ENCODE data around the gene IRGC. TPM values are rescaled to one million over a fixed set of nuclear protein-coding genes. Genes with fewer than 3 reads are reported as not detected.
"Not testable (repeated sequence)": the region's sequence is repeated elsewhere in the genome, so short reads cannot be mapped to it uniquely, and the experiment has no call there.

The IRGC gene
- not detected for polyA plus RNA-seq (ENCODE audit: insufficient read length in 3 of 3)
- long read RNA-seq, donor 1: 0 reads
- long read RNA-seq, donor 2: 0 reads
- long read RNA-seq, donor 3: 0 reads
- long read RNA-seq, donor 4: 0 reads
- long read RNA-seq, donor 5: 0 reads
- long read RNA-seq, donor 6: 0 reads
- long read RNA-seq, donor 7: 0 reads
- long read RNA-seq, donor 8: 0 reads
- long read RNA-seq, donor 9: 0 reads
- long read RNA-seq, donor 10: 0 reads
- long read RNA-seq, donor 11: 0 reads
- long read RNA-seq, donor 12: 0 reads
- long read RNA-seq, donor 13: 0 reads
- long read RNA-seq, donor 14: 0 reads
- long read RNA-seq, donor 15: 0 reads
- long read RNA-seq, donor 16, partial matches to known transcripts: 55 of 71 reads
- long read RNA-seq, donor 16, other reads (novel, unspliced or antisense): 16 of 71 reads

DNA sequence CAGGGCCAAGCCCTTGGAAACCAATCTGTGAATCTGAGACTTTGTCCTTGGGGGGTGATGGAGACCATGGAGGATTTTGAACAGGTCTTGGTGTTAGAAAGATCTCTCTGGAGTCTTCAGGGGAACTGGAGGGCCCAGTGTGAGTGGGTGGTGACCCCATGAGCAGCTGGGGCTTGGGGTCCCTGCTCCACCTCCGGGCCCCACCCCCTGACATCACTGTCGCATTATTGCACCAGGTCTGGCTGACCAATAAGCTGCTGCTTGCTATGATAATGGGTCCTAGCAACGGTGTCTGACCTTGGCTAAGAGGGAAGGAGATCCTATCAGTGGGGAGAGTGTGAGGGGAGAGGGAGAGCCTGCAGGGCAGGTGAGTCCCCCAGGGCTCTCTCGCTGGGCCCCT is at the start of gene IRGC:
Gene IRGC, plus strand, starts transcription at position 301 of the 400 bp plus-strand sequence. CDS start 2,483 bp downstream, outside the sequence.
- DNase-seq (ENCODE audit: extremely low read depth in 1 of 11, low read depth in 9 of 11, low spot score in 4 of 11): no peak

DNA sequence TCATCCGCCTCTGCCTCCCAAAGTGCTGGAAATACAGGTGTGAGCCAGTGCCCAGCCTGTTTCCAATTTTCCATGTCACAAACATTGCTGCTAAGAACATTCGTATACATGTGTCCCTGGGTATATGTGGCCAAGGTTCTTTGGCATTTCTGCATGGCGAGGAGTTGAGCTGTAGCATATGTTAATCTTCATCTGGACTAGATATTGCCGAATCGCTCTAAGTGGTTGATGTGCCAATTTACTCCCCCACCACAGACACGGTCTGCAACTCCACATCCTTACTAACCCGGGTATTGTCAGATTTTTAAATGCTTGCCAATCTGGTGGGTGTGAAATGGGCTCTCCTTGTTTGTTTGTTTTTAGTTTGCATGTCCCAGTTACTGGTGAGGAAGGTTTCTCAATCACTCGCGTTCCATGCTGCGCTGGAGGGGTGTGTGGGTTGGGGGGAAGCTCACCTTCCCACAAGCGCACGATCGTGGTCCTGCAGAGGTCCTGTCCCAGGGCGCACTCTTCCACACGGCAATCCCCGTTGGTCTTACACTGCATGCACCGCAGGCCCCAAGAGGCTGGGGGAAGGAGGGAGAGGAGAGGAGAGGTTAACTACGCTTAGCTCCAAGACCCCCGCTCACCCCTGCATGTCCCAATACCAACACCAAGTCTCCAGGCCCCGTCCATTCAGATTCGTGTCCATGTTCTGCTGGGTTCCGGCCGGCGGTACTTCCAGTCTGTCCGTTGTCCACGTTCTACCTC is 48.6 kb upstream of the IRGC start:
- no peak for DNase-seq (ENCODE audit: extremely low read depth in 1 of 11, low read depth in 9 of 11, low spot score in 4 of 11)

DNA sequence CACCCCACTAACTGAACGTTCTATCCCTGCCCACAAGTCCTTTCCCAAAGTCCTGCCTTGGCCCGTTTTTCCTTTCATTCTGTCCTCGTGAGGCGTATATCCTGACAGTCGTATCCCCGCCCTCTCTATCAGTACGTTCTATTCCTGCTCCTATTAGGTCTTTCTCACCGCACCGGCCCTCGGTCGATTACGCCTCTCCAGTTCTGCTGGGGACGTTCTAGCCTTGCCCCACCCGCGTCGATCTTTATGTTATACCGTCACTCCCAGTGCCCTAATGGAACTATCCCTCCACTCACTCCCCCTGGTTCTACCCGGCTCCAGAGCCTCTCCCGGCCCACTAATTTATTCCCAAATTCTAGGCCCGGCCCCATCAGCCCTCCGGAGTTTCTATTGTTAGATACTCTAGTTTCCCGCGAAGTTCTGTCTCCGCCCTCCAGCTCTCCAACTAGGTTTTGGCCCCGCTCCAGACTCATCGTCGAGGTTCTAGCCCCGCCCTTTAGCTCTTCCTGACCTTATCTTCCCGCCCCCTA is 47.9 kb upstream of the IRGC start:
- no peak for DNase-seq (ENCODE audit: extremely low read depth in 1 of 11, low read depth in 9 of 11, low spot score in 4 of 11)

DNA sequence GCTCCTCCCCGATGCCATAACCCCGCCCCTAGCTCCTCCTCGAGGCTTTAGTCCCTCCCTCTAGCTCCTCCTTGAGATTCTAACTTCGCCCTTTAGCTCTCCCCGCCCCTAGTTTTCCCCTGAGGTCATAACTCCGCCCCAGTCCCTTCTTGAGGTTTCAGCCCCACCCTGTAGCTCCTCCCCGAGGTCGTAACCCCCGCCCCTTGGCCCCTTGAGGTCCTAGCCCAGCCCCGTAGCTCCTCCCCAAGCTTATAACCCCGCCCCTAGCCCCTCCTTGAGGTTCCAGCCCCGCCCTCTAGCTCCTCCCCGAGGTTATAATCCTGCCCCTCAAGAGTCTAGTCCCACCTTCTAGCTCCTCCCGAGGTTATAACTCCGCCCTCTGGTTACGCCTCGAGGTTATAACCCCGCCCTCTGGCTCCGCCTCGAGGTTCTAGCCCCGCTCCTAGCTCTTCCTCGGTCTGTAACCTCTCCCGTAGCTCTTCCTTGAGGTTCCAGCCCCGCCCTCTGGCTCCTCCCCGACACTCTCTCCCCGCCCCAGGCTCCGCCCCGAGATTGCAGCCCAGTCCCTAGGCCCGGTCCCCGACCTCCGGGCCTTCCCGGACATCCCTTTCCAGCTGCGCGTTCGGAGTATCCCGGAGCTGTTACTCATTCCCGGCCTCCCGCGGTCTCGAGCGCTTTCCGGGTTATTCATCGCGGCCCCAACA is 47.3 kb upstream of the IRGC start:
- DNase-seq (ENCODE audit: extremely low read depth in 1 of 11, low read depth in 9 of 11, low spot score in 4 of 11): peak; percentile 89 to 95 (median 93)

DNA sequence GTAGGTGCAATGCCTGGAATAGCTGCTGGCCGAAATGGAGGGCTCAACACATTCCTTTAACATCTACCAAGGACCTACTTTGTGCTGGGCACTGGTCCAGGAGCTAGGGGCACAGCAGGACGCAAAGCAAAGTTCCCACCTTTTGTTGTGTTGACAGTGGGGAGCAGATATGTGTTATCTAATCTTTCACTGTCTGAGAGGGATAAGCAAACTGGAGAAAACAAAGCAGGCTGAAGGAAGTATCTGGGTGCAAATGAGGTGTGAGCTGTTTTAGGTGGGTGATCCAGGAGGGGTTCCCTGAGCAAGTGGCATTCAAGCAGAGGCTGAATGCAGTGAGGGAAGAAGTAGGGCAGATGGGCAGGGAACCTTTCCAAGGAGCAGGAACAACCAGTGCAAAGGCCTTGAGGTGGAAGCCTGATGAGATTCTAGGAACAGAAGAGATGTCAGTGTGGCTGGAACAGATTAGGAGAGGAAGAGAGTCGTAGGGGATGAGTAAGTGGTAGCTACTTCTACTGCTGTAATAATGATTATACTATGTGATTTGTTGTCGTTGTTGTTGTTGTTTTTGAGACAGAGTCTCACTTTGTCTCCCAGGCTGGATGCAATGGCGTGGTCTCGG is 43.7 kb upstream of the IRGC start:
- DNase-seq (ENCODE audit: extremely low read depth in 1 of 11, low read depth in 9 of 11, low spot score in 4 of 11): no peak

- no peak for DNase-seq (ENCODE audit: extremely low read depth in 1 of 11, low read depth in 9 of 11, low spot score in 4 of 11)
These were observed 42.2 kb upstream of the IRGC start for GRCh38 chr19:43673637-43674036.

- DNase-seq (ENCODE audit: extremely low read depth in 1 of 11, low read depth in 9 of 11, low spot score in 4 of 11): no peak
These were observed 41.7 kb upstream of the IRGC start for GRCh38 chr19:43674183-43674582.

DNA sequence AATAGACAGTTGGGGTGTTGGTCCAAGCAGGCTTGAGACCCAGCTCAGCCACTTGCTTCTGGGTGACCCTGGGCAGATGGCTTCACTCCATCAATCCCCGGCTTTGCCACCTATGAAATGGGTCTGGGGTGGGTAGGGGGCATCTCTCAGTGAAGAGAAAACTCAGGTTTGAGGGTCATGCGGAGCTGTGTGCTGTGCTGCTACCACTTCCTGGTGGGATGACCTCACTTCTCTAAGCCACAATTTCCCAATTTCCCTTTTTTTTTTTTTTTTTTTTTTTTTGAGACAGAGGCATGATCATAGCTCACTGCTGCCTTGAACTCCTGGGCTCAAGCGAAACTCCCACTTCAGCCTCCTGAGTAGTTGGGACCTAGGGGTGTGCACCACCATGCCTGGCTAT is 41.3 kb upstream of the IRGC start:
- DNase-seq (ENCODE audit: extremely low read depth in 1 of 11, low read depth in 9 of 11, low spot score in 4 of 11): no peak

- DNase-seq (ENCODE audit: extremely low read depth in 1 of 11, low read depth in 9 of 11, low spot score in 4 of 11): no peak
These were observed 40.5 kb upstream of the IRGC start for GRCh38 chr19:43675269-43675879.

DNA sequence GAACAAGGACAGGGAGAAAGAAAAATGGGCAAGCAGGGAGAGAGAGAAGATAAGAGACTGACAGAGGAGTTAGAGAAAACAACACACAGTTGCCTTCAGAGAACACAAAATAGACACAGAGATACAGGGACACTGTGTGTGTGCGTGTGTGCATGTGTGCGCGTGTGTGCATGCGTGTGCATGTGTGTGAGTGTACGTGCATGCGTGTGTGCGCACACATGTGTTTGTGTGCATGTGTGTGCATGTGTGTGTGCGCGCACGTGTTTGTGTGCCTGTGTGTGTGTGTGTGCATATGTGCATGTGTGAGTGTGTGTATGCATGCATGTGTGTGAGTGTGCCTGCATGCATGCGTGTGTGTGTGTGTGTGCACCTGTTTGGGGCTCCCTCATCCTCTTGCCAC is 40.0 kb upstream of the IRGC start:
- DNase-seq (ENCODE audit: extremely low read depth in 1 of 11, low read depth in 9 of 11, low spot score in 4 of 11): no peak

DNA sequence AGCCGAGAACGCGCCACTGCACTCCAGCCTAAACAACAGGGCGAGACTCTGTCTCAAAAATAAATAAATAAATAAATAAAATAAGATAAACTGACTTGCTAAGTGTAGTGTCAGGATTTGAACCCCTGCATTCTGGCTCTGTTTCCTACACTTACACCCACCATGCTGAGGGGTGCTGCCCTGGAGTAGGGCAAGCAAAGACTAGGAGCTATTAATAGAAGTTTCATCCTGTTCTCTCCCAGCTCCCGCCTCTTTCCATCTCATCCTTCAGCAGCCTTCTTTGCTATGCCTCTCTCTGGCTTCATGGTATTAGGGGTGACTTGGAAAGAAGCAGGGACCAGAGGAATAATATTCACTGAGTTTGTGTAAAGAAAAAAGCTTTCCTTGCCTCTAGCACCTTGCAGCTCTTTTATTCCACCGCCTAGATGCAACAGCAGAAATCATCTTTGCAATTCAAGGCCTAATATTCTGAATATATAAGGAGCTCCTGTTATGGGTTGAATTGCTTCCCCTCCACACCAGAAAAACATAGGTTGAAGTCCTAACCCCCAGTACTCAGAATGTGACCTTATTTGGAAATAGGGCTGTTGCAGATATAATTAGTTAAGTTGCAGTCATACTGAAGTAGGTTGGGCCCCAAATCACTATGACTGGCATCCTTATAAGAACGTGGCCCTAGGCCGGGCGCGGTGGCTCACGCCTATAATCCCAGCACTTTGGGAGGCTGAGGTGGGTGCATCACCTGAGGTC is 37.2 kb upstream of the IRGC start:
- DNase-seq (ENCODE audit: extremely low read depth in 1 of 11, low read depth in 9 of 11, low spot score in 4 of 11): no peak

DNA sequence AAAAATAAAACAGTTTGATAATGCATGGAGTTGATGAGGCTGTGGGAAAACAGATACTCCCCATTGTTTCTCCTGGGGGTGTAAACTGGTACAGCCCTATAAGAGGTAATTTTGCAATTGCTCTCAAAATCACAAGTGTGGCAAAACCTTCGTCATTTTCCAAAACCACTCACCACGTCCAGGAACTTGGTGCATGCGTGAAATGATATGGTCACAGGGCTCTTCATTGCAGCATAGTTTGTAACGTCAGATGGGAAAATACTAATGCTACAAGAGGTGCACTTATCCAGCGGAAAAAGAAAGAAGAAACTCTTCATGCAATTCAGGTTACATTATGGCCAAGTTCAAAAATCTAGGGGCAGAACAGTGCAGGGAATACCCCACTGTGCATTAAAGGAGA is 34.1 kb upstream of the IRGC start:
- DNase-seq (ENCODE audit: extremely low read depth in 1 of 11, low read depth in 9 of 11, low spot score in 4 of 11): no peak

DNA sequence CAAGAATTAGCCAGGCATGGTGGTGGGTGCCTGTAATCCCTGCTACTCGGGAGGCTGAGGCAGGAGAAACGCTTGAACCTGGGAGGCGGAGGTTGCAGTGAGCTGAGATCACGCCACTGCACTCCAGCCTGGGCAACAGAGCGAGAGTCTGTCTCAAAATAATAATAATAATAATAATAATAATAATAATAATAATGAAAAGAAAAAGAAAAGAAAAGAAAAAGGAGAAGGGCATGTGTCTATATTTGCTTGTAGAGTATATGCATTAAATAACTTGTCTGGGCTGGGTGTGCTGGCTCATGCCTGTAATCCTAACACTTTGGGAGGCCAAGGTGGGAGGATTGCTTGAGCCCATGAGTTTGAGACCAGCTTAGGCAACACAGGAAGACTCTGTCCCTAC is 33.6 kb upstream of the IRGC start:
- DNase-seq (ENCODE audit: extremely low read depth in 1 of 11, low read depth in 9 of 11, low spot score in 4 of 11): not testable (repeated sequence)

DNA sequence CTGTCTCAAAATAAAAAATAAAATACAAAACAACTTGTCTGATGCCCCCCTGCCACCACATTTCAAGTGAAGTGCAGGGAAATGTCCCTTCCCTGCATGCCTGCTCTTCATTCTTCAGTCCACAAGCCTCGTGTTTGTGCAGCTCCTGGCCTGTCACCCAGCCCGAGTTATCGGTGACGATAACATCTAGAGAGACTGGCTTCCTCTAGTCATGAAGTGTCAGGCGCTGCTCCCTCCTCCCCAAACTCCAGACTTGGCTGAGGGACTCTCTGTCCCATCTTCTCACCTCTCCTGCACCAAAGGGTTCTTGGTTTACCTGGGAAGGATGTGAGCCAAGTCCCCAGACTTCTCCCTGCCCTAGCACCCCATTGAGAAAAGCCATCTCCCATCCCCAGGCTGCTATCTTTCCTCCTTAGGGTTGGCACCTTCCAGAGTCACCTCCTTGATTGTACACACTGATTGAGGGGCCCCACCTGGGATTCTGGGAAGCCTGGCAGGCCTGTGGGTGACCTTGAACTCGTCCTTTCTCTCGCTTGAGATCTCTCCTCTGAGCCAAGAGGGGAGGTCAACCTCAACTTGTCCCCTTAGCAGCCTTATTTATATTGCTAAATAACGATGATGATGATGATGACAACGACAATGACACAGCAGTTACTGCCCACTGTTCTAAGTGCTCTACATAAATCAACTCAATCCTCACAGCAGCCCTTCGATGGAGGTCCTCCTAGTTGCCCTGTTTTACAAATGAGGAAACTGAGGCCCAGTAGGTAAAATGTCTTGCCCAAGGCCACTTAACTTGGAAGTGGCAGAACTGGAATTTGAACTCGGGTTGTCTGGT is 32.8 kb upstream of the IRGC start:
- DNase-seq (ENCODE audit: extremely low read depth in 1 of 11, low read depth in 9 of 11, low spot score in 4 of 11): no peak

- no peak for DNase-seq (ENCODE audit: extremely low read depth in 1 of 11, low read depth in 9 of 11, low spot score in 4 of 11)
These were observed 32.0 kb upstream of the IRGC start for GRCh38 chr19:43683905-43684304.

GRCh38 chr19:43684326-43684725 is 31.6 kb upstream of the IRGC start:
- no peak for DNase-seq (ENCODE audit: extremely low read depth in 1 of 11, low read depth in 9 of 11, low spot score in 4 of 11)

- no peak for DNase-seq (ENCODE audit: extremely low read depth in 1 of 11, low read depth in 9 of 11, low spot score in 4 of 11)
These were observed 28.2 kb upstream of the IRGC start for GRCh38 chr19:43687660-43687997.
